Astrocyte (in vitro differentiated cells and primary cell): ENCODE data around the gene CLIP2.

ENCODE experiments used
- CTCF ChIP-seq: IDR thresholded peaks from 2 replicates; pipeline ENCODE4 v1.5.1; 2011; ENCODE audit warnings: low read depth, mild to moderate bottlenecking, inconsistent platforms, low read length, moderate library complexity; ENCODE audit not compliant: insufficient read depth
- EZH2 ChIP-seq: IDR thresholded peaks from 2 replicates; pipeline ENCODE4 v1.6.1; 2012; ENCODE audit warnings: mild to moderate bottlenecking, low read length, inconsistent platforms; ENCODE audit not compliant: insufficient read depth

- TF ChIP-seq EZH2 (no peak), CTCF (no peak)
Observed at GRCh38 chr7:74290981-74291441, 1.8 kb downstream of the CLIP2 start.
